NCI-H1436 (cell line): ENCODE data around the gene PTGR3.
"Not testable (repeated sequence)": the region's sequence is repeated elsewhere in the genome, so short reads cannot be mapped to it uniquely, and the experiment has no call there.

Experiments
- DNase-seq: peaks from one replicate; lab custom pipeline; 2025; lab: John Stamatoyannopoulos, UW

PTGR3 gene

DNA sequence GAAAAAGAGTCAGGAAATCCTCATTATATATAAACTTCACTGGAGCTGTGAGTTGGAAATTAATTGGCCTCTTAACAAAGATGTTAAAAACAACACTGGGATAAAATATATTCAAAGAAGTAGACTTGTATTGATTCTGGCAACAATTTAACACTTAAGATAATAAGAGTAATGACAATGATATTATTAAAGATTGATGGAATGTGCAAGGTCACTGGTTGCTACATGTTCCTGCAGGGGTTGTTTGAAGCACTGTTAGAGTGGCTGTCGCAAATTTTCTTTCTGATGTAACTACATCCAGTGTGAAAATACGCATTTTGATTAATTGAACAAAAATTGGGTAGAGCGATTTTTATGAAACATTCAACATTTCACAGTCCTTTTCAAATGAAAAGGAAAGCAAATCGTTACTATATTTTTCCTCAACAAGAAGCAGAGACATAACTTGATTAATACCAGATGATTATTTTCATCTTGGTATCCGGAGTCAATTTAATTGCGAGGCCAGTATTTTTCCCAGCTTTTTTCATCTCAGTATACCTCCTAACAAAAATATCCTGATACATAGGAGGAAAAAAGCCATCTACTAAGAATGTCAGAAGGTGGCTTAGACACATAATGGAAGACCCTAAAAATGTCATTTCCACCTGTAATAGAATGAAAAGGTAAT lies 6.1 kb downstream of the PTGR3 start:
- DNase-seq = no peak

DNA sequence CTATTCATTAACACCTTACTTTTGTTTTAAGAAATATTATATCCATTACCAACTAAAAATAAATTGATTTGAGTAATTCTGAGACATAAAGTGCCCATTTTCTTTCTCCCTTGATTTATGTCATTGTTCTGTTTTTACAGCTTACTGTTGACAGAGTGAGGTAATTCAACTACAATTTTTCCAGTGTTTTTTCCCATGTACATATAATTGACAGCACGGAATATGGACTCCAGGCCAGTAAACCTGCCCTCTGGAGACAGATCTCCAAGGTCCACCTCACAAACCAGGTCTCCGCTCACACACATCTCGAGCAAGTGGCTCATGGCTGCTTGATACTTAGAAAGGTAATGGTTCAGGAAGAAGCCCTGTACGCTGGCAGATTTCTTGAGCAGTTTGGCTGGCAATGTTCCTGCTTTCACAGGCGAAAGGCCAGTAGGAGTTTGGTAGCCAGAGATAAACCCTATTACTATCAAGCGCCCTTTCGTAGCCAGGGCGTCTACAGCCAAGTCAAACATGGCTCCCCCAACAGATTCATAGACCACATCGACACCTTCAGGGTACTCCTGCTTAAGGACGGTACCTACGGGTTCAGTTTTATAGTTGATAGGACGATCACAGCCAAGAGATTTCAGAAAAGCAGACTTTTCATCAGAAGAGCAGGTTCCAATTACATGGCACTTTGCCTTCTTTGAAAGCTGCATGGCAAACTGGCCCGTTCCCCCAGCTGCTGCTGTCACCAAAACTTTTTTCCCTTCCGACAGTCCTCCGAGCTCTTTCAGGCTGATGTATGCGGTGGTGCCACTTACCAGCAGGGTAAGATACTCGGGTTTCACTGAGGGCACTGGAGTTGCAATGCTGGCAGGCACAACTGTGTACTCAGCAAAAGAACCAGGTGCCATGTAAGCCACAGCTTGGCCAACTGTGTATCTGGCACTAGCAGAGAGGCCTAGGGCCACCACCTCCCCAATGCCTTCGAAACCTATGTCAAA lies 7.4 kb downstream of the PTGR3 start:
- no peak for DNase-seq

- no peak for DNase-seq
Observed at GRCh38 chr18:75200605-75201280, 8.2 kb downstream of the PTGR3 start.

- DNase-seq = no peak
Observed at GRCh38 chr18:75200071-75200470, 8.9 kb downstream of the PTGR3 start.

DNA sequence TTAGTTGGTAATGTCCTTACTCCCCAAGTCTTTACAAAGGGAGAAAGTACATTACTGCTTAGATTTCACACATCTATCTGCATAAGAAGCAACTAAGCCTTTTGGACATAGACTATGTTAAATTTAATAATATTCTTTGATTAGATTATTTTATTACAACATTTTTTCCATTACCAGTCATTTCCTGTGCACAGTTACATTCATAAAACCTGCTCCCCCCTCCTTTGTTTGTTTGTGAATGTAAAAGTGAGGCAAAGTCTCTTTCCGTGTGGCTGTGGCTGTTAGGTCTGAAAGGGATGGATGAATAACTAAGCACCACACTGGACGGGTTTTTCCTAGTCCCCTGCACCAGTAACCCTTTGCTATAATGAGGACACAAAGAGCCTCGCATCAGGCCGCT lies 9.6 kb downstream of the PTGR3 start:
- DNase-seq = no peak

GRCh38 chr18:75198036-75198435 lies 10.9 kb downstream of the PTGR3 start:
- no peak for DNase-seq

DNA sequence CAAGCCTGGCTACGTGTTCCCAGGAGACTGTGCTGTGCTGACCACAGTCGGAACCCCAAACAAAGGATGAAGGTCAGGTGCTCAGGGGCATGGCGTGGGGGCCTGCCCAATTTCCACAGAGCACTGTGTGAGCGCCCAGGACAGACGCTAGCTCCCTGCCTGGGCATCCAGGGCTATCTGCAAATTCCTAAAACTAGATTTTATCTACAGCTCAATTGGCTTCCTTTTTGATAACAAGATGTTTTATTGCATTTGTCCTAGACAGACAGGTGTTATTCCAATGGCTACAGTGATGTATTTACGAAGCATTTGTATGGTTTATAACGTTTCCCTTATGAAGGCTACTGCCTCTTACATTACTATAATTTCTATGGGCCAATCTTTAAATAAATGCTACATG lies 16.0 kb downstream of the PTGR3 start:
- no peak for DNase-seq

DNA sequence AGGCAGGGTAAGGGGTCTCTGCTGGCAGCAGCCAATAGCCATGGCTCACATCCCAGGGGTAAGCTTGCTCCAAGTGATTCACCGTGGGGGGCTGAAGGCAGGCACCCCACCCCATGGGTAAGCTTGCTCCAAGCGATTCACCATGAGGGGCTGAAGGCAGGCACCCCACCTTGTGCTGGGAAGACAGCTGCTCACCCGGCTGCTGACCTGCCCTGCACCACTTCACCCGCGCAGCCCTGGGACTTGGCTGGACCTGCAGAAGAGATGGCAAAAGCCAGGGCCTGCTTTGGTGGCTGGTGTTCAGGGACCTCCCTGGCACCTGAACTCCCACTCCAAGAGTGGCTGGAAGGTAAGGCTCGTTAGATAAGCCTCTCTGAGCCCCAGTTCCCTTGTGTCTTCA lies 19.2 kb downstream of the PTGR3 start:
- no peak for DNase-seq

GRCh38 chr18:75187702-75188101 lies 21.2 kb downstream of the PTGR3 start:
- not testable (repeated sequence) for DNase-seq

DNA sequence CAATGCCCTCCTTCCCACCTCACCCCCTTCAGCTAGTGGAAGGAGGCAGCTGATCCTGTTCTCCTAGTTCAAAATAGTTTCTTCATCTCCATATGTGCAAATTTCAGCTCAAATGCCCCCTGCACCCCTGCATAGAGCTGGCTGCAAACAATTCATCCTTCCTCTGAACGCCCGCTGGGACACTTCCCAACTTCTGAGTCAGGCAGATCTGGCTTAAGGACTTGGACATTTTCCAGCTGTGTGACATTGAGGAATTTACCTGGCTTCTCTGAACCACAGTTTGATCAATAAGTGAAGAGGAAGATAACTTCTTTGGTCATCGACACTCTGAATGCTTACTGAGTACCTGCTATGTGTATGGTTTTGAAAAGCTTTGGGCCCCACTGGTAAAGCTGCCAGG lies 23.5 kb downstream of the PTGR3 start:
- DNase-seq = no peak

GRCh38 chr18:75183973-75184493 lies 24.9 kb downstream of the PTGR3 start:
- DNase-seq = no peak

GRCh38 chr18:75183524-75183923 lies 25.4 kb downstream of the PTGR3 start:
- no peak for DNase-seq

DNA sequence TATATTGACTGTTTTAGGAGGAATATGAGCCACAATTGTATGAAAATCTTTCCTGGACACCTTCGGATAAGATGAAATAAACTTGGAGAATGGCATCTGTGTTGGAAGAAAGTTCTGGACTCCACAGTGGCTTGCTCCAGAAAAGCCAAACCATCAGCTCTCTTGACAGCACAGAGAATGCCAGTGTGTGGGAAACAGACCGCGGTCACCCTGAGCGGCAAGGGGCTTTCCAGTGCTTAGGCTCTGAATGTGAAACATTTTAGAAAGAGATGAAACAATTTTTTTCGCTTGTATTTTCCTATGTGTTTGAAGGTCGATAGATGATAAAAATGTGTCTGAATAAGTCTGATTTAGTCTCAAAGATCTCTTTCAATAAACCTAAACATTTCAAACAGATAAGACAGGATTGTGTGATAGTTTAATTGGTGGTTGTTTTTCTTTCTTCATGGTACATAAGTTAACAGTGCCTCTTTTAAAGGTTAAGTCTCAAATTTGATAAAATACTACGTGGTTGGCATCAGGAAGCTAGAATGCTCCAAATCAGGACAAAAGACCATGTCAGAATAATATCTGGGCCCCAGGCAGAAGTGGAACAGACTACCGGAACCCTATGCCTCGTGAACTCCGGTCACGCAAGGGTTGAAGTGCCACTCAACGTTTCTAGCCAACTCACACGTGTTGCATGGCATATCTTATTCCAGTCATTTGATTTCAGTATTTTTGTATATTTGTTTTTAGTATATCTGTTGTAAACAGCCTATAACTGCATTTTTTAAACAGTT lies 28.9 kb downstream of the PTGR3 start:
- DNase-seq = no peak

DNA sequence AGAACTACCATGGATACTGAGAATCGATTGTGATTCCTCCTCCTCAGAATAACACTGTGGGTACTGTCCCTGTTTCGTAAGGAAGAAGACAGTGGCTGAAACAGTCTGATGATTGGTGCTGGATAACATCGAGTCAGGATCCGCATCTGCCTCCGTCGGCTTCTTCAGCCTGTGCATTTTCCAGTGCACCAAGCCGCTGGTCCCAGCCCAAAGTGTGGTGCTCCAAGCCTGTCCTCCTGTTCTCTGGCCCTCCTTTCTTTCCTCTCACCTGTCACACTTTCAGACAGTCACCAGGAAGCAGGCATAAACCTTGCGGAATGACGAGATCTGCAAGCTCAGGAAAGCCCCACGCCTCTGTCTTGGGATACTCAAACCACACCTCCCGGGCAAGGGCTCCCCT lies 30.6 kb downstream of the PTGR3 start:
- DNase-seq = no peak

- DNase-seq = no peak
Observed at GRCh38 chr18:75176849-75177248, 32.1 kb downstream of the PTGR3 start.

DNA sequence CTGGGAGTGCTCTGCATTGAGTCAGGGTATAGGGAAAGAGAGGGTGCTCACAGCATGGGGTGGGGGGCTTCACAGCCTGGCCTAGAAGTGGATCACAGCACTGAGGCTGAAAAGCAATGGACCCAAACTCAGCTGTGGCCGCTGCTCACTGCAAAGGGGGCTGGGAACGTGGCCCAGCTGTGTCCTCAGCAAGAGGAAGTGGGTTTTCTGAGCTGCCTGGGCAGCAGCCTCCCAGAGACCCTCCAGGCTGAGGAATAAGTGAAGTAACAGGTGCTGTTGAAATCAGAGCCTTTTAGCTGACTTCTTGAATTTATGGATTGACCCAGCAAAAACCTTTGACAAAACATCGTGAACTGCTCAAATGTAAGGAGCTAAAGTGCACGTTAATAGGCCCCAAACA lies 35.2 kb downstream of the PTGR3 start:
- no peak for DNase-seq

GRCh38 chr18:75173125-75173432 lies 35.9 kb downstream of the PTGR3 start:
- no peak for DNase-seq

GRCh38 chr18:75172299-75173124 lies 36.4 kb downstream of the PTGR3 start:
- no peak for DNase-seq

GRCh38 chr18:75170916-75171315 lies 38.0 kb downstream of the PTGR3 start:
- no peak for DNase-seq

DNA sequence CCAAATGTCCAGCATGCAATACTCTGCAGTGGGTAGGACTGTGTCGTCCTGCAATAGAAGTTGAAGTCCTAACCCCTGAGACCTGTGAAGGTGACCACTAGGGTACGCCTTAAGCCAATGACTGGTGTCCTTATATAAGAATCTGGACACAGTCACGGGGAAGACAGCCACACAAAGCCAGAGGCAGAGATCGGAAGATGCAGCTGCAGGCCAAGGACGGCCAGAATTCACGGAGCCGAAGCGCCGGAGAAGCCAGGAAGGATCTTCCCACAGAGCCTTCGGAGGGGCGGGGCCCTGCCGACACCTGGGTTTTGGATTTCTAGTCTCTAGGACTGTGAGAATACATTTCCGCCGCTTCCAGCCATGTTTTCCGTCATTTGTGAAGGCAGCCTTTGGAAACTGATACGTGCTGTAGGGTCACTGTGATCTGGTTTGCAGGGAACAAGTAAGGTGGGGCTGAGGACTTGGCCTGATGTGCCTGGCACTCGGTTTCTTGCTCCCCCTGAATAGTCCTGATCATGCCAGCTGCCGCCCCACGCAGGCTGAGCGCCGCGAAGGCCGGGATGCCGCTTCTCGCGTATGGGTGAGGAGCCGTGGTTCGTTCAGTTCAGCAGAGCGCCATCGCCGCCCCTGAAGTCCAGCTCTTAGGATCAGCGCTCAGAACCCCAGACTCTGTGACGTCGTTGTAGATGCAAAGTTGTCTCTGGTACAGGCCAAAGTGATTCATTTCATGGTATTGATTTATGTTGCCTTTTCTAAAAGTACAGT lies 38.7 kb downstream of the PTGR3 start:
- no peak for DNase-seq
